Tibial nerve (tissue), 4 donors: ENCODE results near the gene HMGCLL1.

Experiments used
- EP300 ChIP-seq, 2 donors: sonication (generic); formaldehyde crosslinking; IDR thresholded peaks; one replicate each; pipeline ENCODE4 v1.6.1; 2017; ENCODE audit warnings: antibody characterized with exemption in 2 of 2, mild to moderate bottlenecking in 1 of 2
- POLR2A ChIP-seq, 2 donors: fragments of 450-650 bp; IDR thresholded peaks; one replicate each; pipeline ENCODE4 v1.6.1; 2017; ENCODE audit warnings: antibody characterized with exemption in 2 of 2, mild to moderate bottlenecking in 2 of 2, moderate library complexity in 2 of 2
- TF ChIP-seq, protein P1 (sequence below), 5 experiments: fragments of 200-600 bp in 3 of 5; fragments of 450-650 bp in 2 of 5; sonication (generic) in 3 of 5; IDR thresholded peaks; one replicate each; pipeline ENCODE4 v1.5.1; 2016 to 2019; ENCODE audit warnings: antibody characterized with exemption in 5 of 5, mild to moderate bottlenecking in 3 of 5, moderate library complexity in 2 of 5

DNA sequence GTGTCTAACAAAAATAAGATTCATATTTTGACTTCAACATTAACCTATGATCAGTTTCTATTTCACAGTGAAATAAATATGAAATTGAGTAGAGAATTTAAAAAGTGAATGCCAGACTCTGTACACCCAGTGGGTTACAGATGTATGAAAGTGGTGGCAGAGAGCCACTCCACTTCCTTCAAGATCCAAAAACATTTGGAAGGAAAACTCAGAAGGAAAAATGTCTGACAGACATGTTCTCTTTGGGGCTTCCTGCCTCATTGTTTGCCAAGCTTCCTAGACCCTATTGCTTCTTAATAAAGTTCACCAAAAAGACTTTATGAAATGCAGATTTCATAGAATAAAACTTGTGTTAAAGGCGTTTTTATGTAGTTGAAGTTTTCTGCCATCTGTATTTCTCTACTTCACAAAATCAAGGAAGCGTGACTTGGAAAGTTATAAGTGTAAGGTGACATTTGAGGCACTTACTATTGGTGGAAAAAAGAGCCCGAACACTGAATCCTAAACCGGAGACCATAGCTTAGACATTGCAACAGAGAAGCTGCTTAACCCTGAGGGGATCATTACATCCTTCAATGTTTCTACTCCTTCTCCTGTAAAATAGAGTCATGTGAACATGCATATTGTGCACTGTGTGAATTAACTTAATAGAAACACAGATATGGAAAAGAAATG, 12.8 kb downstream of the HMGCLL1 start:
- TF ChIP-seq, protein P1, sequence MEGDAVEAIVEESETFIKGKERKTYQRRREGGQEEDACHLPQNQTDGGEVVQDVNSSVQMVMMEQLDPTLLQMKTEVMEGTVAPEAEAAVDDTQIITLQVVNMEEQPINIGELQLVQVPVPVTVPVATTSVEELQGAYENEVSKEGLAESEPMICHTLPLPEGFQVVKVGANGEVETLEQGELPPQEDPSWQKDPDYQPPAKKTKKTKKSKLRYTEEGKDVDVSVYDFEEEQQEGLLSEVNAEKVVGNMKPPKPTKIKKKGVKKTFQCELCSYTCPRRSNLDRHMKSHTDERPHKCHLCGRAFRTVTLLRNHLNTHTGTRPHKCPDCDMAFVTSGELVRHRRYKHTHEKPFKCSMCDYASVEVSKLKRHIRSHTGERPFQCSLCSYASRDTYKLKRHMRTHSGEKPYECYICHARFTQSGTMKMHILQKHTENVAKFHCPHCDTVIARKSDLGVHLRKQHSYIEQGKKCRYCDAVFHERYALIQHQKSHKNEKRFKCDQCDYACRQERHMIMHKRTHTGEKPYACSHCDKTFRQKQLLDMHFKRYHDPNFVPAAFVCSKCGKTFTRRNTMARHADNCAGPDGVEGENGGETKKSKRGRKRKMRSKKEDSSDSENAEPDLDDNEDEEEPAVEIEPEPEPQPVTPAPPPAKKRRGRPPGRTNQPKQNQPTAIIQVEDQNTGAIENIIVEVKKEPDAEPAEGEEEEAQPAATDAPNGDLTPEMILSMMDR (IDR thresholded peaks at IDR 0.05), result no peak
- TF ChIP-seq POLR2A (IDR thresholded peaks at IDR 0.05) (no peak), EP300 (IDR thresholded peaks at IDR 0.05) (no peak)
